Right lobe of liver (tissue), 6 donors: Measurements from ENCODE around the gene GRB14. TPM values are rescaled to one million over a fixed set of nuclear protein-coding genes. Genes with fewer than 3 reads are reported as not detected.

Source experiments
- ATAC-seq, 4 donors: fragments of 200-7000 bp; cut with Tn5 transposase; one replicate each; pipeline ENCODE4 v1.9.1; 2020; ENCODE audit warnings: mild to moderate bottlenecking in 4 of 4, moderate library complexity in 4 of 4
- DNase-seq, 3 donors: peaks; one replicate each; pipeline ENCODE4 v3.0.0-alpha.2; 2020
- H3K27ac ChIP-seq, 3 donors: fragments of 200-600 bp; one replicate each; pipeline ENCODE4 v1.8.0; 2022
- H3K27me3 ChIP-seq, 2 donors: fragments of 200-600 bp; one replicate each; pipeline ENCODE4 v1.8.0; 2022
- H3K36me3 ChIP-seq, 4 donors: fragments of 200-600 bp; sonication (generic) in 1 of 4; one replicate each; pipeline versions ENCODE4 v1.5.1 to v1.8.0; 2017 to 2022; ENCODE audit warnings: control low read depth in 1 of 4
- H3K4me1 ChIP-seq, 4 donors: fragments of 200-600 bp; sonication (generic) in 1 of 4; one replicate each; pipeline versions ENCODE4 v1.5.1 to v1.8.0; 2017 to 2022; ENCODE audit warnings: control low read depth in 1 of 4
- H3K4me3 ChIP-seq, 3 donors: fragments of 200-600 bp; one replicate each; pipeline ENCODE4 v1.8.0; 2022
- H3K9me3 ChIP-seq, 4 donors: fragments of 200-600 bp; sonication (generic) in 1 of 4; one replicate each; pipeline versions ENCODE4 v1.5.1 to v1.8.0; 2017 to 2022; ENCODE audit warnings: control low read depth in 1 of 4
- POLR2A ChIP-seq: fragments of 450-650 bp; IDR thresholded peaks from one replicate; pipeline ENCODE4 v1.6.1; 2017; ENCODE audit warnings: antibody characterized with exemption, mild to moderate bottlenecking
- WGBS: methylation state at CpG from one replicate; pipeline ENCODE4 v1.1.6; 2018; ENCODE audit warnings: low coverage, low lambda C conversion rate; ENCODE audit not compliant: insufficient coverage; ENCODE audit errors: missing lambda C conversion rate; 5-methylcytosine and 5-hydroxymethylcytosine counted together
- intact Hi-C, 2 donors: fragments of 100-400 bp; cut with DNase I; formaldehyde crosslinking; loops; one replicate each; pipeline versions ENCODE4 v1.11.2 to v1.14.1; 2022
- total RNA-seq, 6 experiments: library from RNA; depleted of rRNA in 2 of 6; stranded (reverse); fragments of >200 nt in 2 of 6; fragmentation: NEBNext Ultra II Directional in 3 of 6; extraction: Animal tissue kit (Norgen Biotek cat#: 25700) in 3 of 6; gene quantifications; one replicate each; pipeline versions ENCODE4 v1.1.0 to v1.2.4, GENCODE V29; 2016 to 2023
- TF ChIP-seq, protein P1 (sequence below), 4 donors: fragments of 200-600 bp in 3 of 4; fragments of 450-650 bp in 1 of 4; IDR thresholded peaks; one replicate each; pipeline versions ENCODE4 v1.5.1 to v1.8.0; 2016 to 2022; ENCODE audit warnings: antibody characterized with exemption in 4 of 4, mild to moderate bottlenecking in 2 of 4
- donor health status: DM: no; HTN: yes; CAD: no.
- donor health status: DM: no; HTN: no; CAD: no.
- donor health status: DM: no; HTN: no; CAD: no.
- donor health status: DM: no; HTN: yes; CAD: no.
- donor health status: DM: no; HTN: yes; CAD: no.

The GRB14 gene
- total RNA-seq, 6 experiments from 2014 or later, result 23.8 to 50.5 (median 36.2) TPM

DNA sequence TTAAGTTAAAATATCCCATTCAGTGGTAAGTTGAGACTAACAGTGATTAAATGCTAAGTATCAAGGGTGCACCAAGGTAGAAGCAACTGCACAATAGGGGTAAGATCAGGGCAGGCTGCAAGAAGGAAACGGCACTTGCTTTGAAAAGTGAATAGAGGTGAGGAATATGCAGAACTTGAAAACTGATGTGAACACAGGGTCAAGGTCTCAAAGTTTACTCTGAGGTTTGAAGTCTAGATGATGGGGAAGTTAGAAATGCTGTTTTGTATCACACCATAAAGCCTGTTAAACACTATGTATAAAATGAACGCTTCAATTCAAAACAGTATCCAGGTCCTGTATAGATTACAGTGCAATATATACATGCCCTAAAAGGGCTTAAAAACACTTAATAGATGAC lies 50.8 kb downstream of the GRB14 start:
- WGBS, result 62% methylated on average over 2 of the region's 2 CpGs
- H3K27ac ChIP-seq, result peak overlapping the region in 1 of 3 donors; percentile 27
- no peaks in the 10 kb centered on the region for H3K27me3 ChIP-seq
- TF ChIP-seq POLR2A, result no peak
- TF ChIP-seq, protein P1, sequence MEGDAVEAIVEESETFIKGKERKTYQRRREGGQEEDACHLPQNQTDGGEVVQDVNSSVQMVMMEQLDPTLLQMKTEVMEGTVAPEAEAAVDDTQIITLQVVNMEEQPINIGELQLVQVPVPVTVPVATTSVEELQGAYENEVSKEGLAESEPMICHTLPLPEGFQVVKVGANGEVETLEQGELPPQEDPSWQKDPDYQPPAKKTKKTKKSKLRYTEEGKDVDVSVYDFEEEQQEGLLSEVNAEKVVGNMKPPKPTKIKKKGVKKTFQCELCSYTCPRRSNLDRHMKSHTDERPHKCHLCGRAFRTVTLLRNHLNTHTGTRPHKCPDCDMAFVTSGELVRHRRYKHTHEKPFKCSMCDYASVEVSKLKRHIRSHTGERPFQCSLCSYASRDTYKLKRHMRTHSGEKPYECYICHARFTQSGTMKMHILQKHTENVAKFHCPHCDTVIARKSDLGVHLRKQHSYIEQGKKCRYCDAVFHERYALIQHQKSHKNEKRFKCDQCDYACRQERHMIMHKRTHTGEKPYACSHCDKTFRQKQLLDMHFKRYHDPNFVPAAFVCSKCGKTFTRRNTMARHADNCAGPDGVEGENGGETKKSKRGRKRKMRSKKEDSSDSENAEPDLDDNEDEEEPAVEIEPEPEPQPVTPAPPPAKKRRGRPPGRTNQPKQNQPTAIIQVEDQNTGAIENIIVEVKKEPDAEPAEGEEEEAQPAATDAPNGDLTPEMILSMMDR (IDR thresholded peaks at IDR 0.05), result no peak
- DNase-seq (no peak), ATAC-seq (no peak)
- H3K4me1 ChIP-seq, result peaks cover 0 to 10% (median 0%) of the 10 kb centered on the region in 4 donors
- intact Hi-C loops, result no loop called here
- H3K36me3 ChIP-seq, result no peaks in the 10 kb centered on the region
- H3K4me3 ChIP-seq, result no peak overlapping the region
- H3K9me3 ChIP-seq, result no peaks in the 10 kb centered on the region

DNA sequence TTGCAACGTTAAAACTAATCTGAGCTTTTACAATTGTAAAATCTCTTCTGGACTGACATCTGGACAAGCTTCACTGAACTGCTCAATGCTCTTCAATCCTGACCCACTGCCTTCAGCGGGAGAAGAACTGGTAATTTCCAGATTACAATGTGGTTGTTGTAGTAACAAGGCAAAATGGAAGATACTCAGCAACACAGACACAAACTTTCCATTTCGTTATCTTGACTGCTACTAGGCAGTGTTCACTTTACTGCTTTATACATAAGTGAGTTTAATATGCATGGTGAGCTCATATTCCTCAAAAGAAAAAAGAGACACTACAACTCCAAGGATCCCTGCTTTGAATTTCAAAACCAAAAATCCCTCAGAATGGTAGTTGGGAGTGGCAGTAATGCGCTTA lies 51.9 kb downstream of the GRB14 start:
- ATAC-seq, result peak in 1 of 4 donors; percentile 8
- 60% methylated on average over 4 of the region's 4 CpGs for WGBS
- no peak for DNase-seq
- no peak overlapping the region for H3K27ac ChIP-seq
- H3K9me3 ChIP-seq, result no peaks in the 10 kb centered on the region
- no peaks in the 10 kb centered on the region for H3K36me3 ChIP-seq
- no peak for TF ChIP-seq POLR2A
- TF ChIP-seq, protein P1 (IDR thresholded peaks at IDR 0.05), result no peak
- no peak overlapping the region for H3K4me3 ChIP-seq
- no peaks in the 10 kb centered on the region for H3K27me3 ChIP-seq
- peaks cover 0 to 10% (median 0%) of the 10 kb centered on the region in 4 donors for H3K4me1 ChIP-seq
- intact Hi-C loops, result no loop called here

- Histone ChIP-seq H3K27ac (peak overlapping the region; percentile 79 to 88 (median 80)), H3K4me1 (peaks cover 0 to 10% (median 4%) of the 10 kb centered on the region in 4 donors), H3K4me3 (peak overlapping the region; percentile 10 to 55 (median 43)), H3K27me3 (no peaks in the 10 kb centered on the region), H3K9me3 (no peaks in the 10 kb centered on the region), H3K36me3 (no peaks in the 10 kb centered on the region)
- DNase-seq, result peak; percentile 28 to 58 (median 56)
- ATAC-seq, result peak; percentile 64 to 77 (median 68)
- intact Hi-C loops, result no loop called here
- WGBS, result 47% methylated on average over 5 of the region's 5 CpGs
- TF ChIP-seq, protein P1 (IDR thresholded peaks at IDR 0.05), result no peak
- TF ChIP-seq POLR2A, result no peak
These were observed 53.0 kb downstream of the GRB14 start for GRCh38 chr2:164568317-164568716.

- no peaks in the 10 kb centered on the region for H3K27me3 ChIP-seq
- ATAC-seq (peak; percentile 68 to 80 (median 74)), DNase-seq (no peak)
- no peaks in the 10 kb centered on the region for H3K9me3 ChIP-seq
- H3K4me3 ChIP-seq, result peak overlapping the region; percentile 10 to 55 (median 43)
- intact Hi-C loops, result no loop called here
- 32% methylated on average over 3 of the region's 3 CpGs for WGBS
- no peaks in the 10 kb centered on the region for H3K36me3 ChIP-seq
- peaks cover 0 to 17% (median 5%) of the 10 kb centered on the region in 4 donors for H3K4me1 ChIP-seq
- peak overlapping the region; percentile 79 to 88 (median 80) for H3K27ac ChIP-seq
- TF ChIP-seq POLR2A, result no peak
- TF ChIP-seq, protein P1 (IDR thresholded peaks at IDR 0.05), result no peak
These were observed 53.8 kb downstream of the GRB14 start for GRCh38 chr2:164567335-164567989.
